ENCODE results near the gene SRR.

The SRR gene

DNA sequence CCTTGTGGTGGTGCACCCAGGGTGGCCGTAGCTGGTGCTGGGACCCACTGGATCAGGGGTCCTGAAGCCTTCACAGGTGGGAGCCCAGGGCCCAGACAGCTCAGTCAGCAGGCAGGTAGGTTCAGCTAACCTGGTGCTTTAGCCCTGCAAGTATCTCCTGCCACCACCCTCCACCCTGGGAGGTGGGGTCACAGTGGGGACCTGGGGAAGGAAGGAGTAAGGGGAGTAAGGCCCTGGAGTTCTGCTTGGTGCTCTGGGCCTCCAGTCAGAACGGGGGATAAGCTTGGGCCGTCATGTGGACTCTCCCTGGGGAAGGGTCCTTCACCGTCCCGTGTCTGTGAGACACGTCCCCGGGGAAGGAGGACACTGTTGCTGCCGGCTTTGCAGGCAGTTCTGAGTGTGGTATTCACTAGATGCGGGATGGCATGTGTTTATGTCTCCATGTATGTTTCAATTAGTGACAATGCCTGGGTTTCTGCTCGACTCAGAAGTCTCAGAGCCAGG, 54.2 kb downstream of the SRR start:
- H3K4me3 ChIP-seq (ENCODE audit: low read depth, low read length) = no peak overlapping the region
- DNase-seq (ENCODE audit: low read depth) = no peak
- TF ChIP-seq POLR2A (IDR thresholded peaks at IDR 0.05; ENCODE audit: extremely low read depth, insufficient read length) = no peak
- TF ChIP-seq, protein P1, sequence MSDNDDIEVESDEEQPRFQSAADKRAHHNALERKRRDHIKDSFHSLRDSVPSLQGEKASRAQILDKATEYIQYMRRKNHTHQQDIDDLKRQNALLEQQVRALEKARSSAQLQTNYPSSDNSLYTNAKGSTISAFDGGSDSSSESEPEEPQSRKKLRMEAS (IDR thresholded peaks at IDR 0.05; ENCODE audit: low read depth, low read length) = no peak
- TF ChIP-seq, protein P2, sequence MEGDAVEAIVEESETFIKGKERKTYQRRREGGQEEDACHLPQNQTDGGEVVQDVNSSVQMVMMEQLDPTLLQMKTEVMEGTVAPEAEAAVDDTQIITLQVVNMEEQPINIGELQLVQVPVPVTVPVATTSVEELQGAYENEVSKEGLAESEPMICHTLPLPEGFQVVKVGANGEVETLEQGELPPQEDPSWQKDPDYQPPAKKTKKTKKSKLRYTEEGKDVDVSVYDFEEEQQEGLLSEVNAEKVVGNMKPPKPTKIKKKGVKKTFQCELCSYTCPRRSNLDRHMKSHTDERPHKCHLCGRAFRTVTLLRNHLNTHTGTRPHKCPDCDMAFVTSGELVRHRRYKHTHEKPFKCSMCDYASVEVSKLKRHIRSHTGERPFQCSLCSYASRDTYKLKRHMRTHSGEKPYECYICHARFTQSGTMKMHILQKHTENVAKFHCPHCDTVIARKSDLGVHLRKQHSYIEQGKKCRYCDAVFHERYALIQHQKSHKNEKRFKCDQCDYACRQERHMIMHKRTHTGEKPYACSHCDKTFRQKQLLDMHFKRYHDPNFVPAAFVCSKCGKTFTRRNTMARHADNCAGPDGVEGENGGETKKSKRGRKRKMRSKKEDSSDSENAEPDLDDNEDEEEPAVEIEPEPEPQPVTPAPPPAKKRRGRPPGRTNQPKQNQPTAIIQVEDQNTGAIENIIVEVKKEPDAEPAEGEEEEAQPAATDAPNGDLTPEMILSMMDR (IDR thresholded peaks at IDR 0.05; ENCODE audit: low read depth, low read length) = no peak
- no peak for TF ChIP-seq MYC (IDR thresholded peaks at IDR 0.05; ENCODE audit: low read depth, low read length)

DNA sequence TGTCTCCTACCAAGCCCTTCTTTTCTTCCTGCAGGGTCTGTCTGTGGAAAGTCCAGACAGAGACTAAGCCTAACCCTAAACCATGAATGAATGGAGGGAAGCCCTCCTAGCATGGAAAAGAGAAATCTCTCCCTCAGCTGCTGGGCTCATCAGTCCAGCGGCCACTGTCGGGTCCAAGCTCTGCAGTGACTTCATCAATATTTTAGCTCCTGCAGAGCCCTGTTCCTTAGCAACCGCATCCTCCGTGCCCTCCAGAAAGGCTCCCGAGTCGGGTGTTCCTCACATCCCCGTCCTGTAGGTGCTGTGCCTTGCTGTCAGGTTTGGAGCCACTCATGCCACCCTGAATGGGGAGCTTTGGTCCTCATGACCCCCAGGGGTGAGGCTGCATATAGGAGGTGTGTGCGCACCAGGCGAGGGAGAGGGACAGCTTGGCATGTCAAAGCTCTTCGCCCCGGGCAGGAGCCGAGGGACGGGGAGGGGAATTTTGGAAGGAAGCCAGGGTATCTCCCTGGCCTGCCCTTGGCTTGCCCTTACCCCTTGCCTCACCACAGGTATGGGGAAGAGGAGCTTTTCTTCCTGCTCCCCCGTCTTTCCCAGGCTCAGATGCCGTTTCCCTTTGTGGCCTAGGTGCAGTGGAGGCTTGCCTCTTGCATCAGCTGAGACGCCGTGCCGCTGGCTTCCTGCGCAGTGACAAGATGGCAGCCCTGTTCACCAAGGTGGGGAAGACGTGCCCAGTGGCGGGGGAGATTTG, 57.4 kb downstream of the SRR start:
- DNase-seq (ENCODE audit: low read depth) = no peak
- TF ChIP-seq, protein P1 (IDR thresholded peaks at IDR 0.05; ENCODE audit: low read depth, low read length) = no peak
- TF ChIP-seq MYC (IDR thresholded peaks at IDR 0.05; ENCODE audit: low read depth, low read length) (no peak), POLR2A (IDR thresholded peaks at IDR 0.05; ENCODE audit: extremely low read depth, insufficient read length) (no peak)
- TF ChIP-seq, protein P2 (IDR thresholded peaks at IDR 0.05; ENCODE audit: low read depth, low read length) = no peak
- H3K4me3 ChIP-seq (ENCODE audit: low read depth, low read length) = no peak overlapping the region

DNA sequence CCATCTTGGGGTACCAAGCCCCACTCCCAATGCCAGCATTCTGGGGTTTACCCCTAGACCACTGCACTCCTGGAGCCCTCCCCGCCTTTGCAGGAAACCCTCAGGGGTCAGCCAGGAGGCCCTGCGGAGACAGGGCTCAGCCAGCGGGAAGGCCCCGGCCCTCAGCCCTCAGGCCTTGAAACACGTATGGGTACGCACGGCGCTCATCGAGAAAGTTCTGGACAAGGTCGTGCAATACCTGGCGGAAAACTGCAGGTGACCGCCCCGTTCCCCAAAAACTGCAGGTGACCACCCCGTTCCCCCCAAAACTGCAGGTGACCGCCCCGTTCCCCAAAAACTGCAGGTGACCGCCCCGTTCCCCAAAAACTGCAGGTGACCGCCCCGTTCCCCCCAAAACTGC, 58.3 kb downstream of the SRR start:
- H3K4me3 ChIP-seq (ENCODE audit: low read depth, low read length) = no peak overlapping the region
- no peak for DNase-seq (ENCODE audit: low read depth)
- TF ChIP-seq MYC (IDR thresholded peaks at IDR 0.05; ENCODE audit: low read depth, low read length) = no peak
- TF ChIP-seq, protein P1 (IDR thresholded peaks at IDR 0.05; ENCODE audit: low read depth, low read length) = no peak
- no peak for TF ChIP-seq POLR2A (IDR thresholded peaks at IDR 0.05; ENCODE audit: extremely low read depth, insufficient read length)
- TF ChIP-seq, protein P2 (IDR thresholded peaks at IDR 0.05; ENCODE audit: low read depth, low read length) = no peak

DNA sequence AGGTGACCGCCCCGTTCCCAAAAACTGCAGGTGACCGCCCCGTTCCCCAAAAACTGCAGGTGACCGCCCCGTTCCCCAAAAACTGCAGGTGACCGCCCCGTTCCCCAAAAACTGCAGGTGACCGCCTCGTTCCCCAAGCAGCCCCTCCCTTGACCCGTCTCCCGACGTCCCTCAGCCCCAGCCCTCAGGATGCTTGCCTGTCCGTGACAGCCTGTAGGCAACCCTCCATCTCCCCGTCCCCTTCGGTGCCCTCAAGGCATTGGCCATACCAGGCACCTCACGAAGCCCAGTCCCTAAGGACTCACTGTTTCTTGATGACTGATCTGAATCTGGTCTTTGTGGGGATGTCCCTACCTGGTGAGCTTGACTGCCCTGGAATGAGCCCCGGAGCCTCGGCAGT, 58.7 kb downstream of the SRR start:
- no peak for DNase-seq (ENCODE audit: low read depth)
- H3K4me3 ChIP-seq (ENCODE audit: low read depth, low read length) = no peak overlapping the region
- TF ChIP-seq MYC (IDR thresholded peaks at IDR 0.05; ENCODE audit: low read depth, low read length) (no peak), POLR2A (IDR thresholded peaks at IDR 0.05; ENCODE audit: extremely low read depth, insufficient read length) (no peak)
- TF ChIP-seq, protein P1 (IDR thresholded peaks at IDR 0.05; ENCODE audit: low read depth, low read length) = no peak
- TF ChIP-seq, protein P2 (IDR thresholded peaks at IDR 0.05; ENCODE audit: low read depth, low read length) = no peak

DNA sequence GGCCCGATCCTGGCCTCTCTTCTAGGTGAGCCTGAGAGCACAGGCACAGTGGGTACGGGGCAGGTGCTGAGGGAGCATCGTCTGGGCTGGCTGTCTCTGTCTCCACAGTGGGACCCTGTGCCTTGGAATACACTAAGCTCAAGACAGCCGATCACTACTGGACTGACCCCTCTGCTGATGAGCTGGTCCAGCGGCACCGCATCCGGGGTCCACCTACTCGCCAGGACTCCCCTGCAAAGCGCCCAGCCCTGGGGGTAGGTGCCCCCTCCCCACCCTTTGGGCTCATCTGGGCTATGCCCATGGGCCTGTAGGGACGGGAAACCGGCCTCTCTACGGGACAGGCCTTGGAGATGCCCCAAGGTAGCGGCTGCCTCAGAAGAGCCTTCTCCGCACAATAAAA, 59.1 kb downstream of the SRR start:
- no peak overlapping the region for H3K4me3 ChIP-seq (ENCODE audit: low read depth, low read length)
- no peak for DNase-seq (ENCODE audit: low read depth)
- TF ChIP-seq POLR2A (IDR thresholded peaks at IDR 0.05; ENCODE audit: extremely low read depth, insufficient read length) (no peak), MYC (IDR thresholded peaks at IDR 0.05; ENCODE audit: low read depth, low read length) (no peak)
- TF ChIP-seq, protein P2 (IDR thresholded peaks at IDR 0.05; ENCODE audit: low read depth, low read length) = no peak
- TF ChIP-seq, protein P1 (IDR thresholded peaks at IDR 0.05; ENCODE audit: low read depth, low read length) = no peak

Measured in NB4 (cell line).